SU-DHL-6 (cell line): Measurements from ENCODE around the gene TMPRSS12.
"Not testable (repeated sequence)": the region's sequence is repeated elsewhere in the genome, so short reads cannot be mapped to it uniquely, and the experiment has no call there.

Experiments used
- H2AFZ ChIP-seq: fragments of 200-600 bp; sonication (generic); 2 replicates; pipeline ENCODE4 v1.6.1; 2014; ENCODE audit warnings: low read depth, mild to moderate bottlenecking, moderate library complexity, mixed read lengths, antibody characterized with exemption, low read length; ENCODE audit not compliant: severe bottlenecking
- H3F3A ChIP-seq: fragments of 200-600 bp; shearing (Covaris generic); 2 replicates; pipeline ENCODE4 v1.6.0; 2016; ENCODE audit warnings: antibody characterized with exemption, mild to moderate bottlenecking; ENCODE audit not compliant: insufficient read depth
- H3K27ac ChIP-seq: fragments of 200-600 bp; sonication (generic); 2 replicates; pipeline ENCODE4 v1.5.1; 2016; ENCODE audit warnings: low read depth, mild to moderate bottlenecking, low read length, moderate library complexity, mixed read lengths
- H3K27me3 ChIP-seq: fragments of 200-600 bp; sonication (generic), shearing (Covaris generic); 2 replicates; pipeline ENCODE4 v1.6.0; 2014; ENCODE audit warnings: mild to moderate bottlenecking, low read length
- H3K36me3 ChIP-seq: fragments of 200-600 bp; sonication (generic); 2 replicates; pipeline ENCODE4 v1.6.1; 2014; ENCODE audit warnings: mild to moderate bottlenecking, low read length, mixed read lengths
- H3K4me2 ChIP-seq: fragments of 300-600, 200-600 bp; shearing (Covaris generic), sonication (generic); 2 replicates; pipeline ENCODE4 v1.6.0; 2014; ENCODE audit warnings: low read length, low read depth, mild to moderate bottlenecking; ENCODE audit not compliant: poor library complexity, severe bottlenecking
- H3K4me3 ChIP-seq: fragments of 200-600 bp; sonication (generic); 2 replicates; pipeline ENCODE4 v1.5.1; 2014; ENCODE audit warnings: antibody characterized with exemption, low read length, mild to moderate bottlenecking, mixed read lengths; ENCODE audit not compliant: insufficient read depth, poor library complexity, severe bottlenecking
- H3K79me2 ChIP-seq: fragments of 200-600 bp; sonication (generic); 2 replicates; pipeline ENCODE4 v1.6.1; 2014; ENCODE audit warnings: mild to moderate bottlenecking, low read length, moderate library complexity; ENCODE audit not compliant: insufficient read depth
- H3K9ac ChIP-seq: fragments of 200-600 bp; sonication (generic); 2 replicates; pipeline ENCODE4 v1.7.0; 2014; ENCODE audit warnings: mild to moderate bottlenecking, low read length
- H3K9me2 ChIP-seq: fragments of 200-600 bp; sonication (generic); replicated peaks from 2 replicates; pipeline ENCODE4 v1.6.1; 2014; ENCODE audit warnings: low read length; ENCODE audit not compliant: insufficient read depth
- H3K9me3 ChIP-seq: fragments of 200-600 bp; sonication (generic); 2 replicates; pipeline ENCODE4 v1.6.1; 2014; ENCODE audit warnings: low read length, mixed read lengths; ENCODE audit not compliant: insufficient read depth
- H4K20me1 ChIP-seq: fragments of 200-600 bp; sonication (generic); 2 replicates; pipeline ENCODE4 v1.6.1; 2014; ENCODE audit warnings: low read depth, mild to moderate bottlenecking, antibody characterized with exemption, low read length, moderate library complexity, mixed read lengths
- EZH2phosphoT487 ChIP-seq: fragments of 200-600 bp; sonication (generic), shearing (Covaris generic); conservative IDR thresholded peaks from 2 replicates; pipeline ENCODE4 v1.6.1; 2018; ENCODE audit warnings: mild to moderate bottlenecking, antibody characterized with exemption, low read length, moderate library complexity, mixed read lengths
- TF ChIP-seq, protein P1 (sequence below): fragments of 200-600 bp; sonication (generic); IDR thresholded peaks from one replicate; pipeline ENCODE4 v1.5.1; 2017; ENCODE audit warnings: antibody characterized with exemption, mild to moderate bottlenecking, low read length, moderate library complexity; ENCODE audit not compliant: insufficient read depth, poor library complexity, severe bottlenecking

TMPRSS12 gene

DNA sequence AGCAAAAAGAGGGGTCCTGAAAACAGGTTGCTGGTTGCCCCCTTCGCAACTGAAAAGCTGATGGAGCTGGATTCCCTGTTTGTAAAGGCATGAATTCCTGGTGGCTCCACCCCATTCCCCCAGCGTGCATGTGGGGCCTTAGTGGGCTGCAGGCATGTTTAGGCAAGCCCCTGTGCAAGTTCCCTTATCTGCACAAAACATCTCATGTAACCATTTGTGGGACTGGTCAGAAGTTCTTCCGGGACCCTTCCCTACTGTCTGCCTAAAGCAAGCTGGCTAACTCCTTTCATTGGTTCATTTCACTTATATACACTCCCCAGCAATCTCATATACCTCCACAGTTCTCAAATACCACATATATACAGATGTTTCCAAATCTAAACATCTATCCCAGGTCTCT is 85.7 kb downstream of the TMPRSS12 start:
- H3K4me2 ChIP-seq, result peak overlapping the region; percentile 99
- no peaks in the 10 kb centered on the region for H3K27me3 ChIP-seq
- H3K9me2 ChIP-seq, result no peaks in the 10 kb centered on the region
- H4K20me1 ChIP-seq, result no peaks in the 10 kb centered on the region
- peaks cover 11% of the 10 kb centered on the region; the same call in 1 of the 2 replicates for H3K36me3 ChIP-seq
- no peaks in the 10 kb centered on the region for H3K9me3 ChIP-seq
- peaks cover 39% of the 10 kb centered on the region for H3K79me2 ChIP-seq
- TF ChIP-seq, protein P1, sequence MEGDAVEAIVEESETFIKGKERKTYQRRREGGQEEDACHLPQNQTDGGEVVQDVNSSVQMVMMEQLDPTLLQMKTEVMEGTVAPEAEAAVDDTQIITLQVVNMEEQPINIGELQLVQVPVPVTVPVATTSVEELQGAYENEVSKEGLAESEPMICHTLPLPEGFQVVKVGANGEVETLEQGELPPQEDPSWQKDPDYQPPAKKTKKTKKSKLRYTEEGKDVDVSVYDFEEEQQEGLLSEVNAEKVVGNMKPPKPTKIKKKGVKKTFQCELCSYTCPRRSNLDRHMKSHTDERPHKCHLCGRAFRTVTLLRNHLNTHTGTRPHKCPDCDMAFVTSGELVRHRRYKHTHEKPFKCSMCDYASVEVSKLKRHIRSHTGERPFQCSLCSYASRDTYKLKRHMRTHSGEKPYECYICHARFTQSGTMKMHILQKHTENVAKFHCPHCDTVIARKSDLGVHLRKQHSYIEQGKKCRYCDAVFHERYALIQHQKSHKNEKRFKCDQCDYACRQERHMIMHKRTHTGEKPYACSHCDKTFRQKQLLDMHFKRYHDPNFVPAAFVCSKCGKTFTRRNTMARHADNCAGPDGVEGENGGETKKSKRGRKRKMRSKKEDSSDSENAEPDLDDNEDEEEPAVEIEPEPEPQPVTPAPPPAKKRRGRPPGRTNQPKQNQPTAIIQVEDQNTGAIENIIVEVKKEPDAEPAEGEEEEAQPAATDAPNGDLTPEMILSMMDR, result no peak
- H3K27ac ChIP-seq, result peak overlapping the region; percentile 100
- peaks cover 59% of the 10 kb centered on the region for H3F3A ChIP-seq
- H3K9ac ChIP-seq, result peak overlapping the region; percentile 61
- peak overlapping the region; percentile 57 for H3K4me3 ChIP-seq
- H2AFZ ChIP-seq, result no peak overlapping the region

DNA sequence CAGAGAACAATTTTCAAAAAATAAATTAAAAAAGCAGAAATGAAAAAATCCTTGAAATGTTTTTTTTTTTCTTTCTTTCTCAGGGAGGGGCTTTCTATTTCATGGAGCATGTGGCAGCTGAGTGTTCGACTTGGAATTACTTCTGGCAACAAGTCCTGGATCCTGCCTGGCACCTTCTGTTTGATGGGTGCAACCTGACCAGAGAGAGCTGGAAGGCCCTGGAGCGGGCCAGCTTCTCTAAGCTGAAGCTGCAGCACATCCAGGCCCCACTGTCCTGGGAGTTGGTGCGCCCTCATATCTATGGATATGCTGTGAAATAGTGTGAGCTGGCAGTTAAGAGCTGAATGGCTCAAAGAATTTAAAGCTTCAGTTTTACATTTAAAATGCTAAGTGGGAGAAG is 87.1 kb downstream of the TMPRSS12 start:
- H4K20me1 ChIP-seq, result no peaks in the 10 kb centered on the region
- H3K4me2 ChIP-seq, result peak overlapping the region; percentile 99
- H3K27ac ChIP-seq, result peak overlapping the region; percentile 100
- no peak overlapping the region for H3K9ac ChIP-seq
- H2AFZ ChIP-seq, result no peak overlapping the region
- TF ChIP-seq, protein P1, result no peak
- no peak for TF ChIP-seq EZH2phosphoT487
- peaks cover 11% of the 10 kb centered on the region; the same call in 1 of the 2 replicates for H3K36me3 ChIP-seq
- no peak overlapping the region for H3K4me3 ChIP-seq
- H3K27me3 ChIP-seq, result no peaks in the 10 kb centered on the region
- peaks cover 39% of the 10 kb centered on the region for H3K79me2 ChIP-seq
- H3K9me3 ChIP-seq, result no peaks in the 10 kb centered on the region
- H3F3A ChIP-seq, result peaks cover 49% of the 10 kb centered on the region
- no peaks in the 10 kb centered on the region for H3K9me2 ChIP-seq

DNA sequence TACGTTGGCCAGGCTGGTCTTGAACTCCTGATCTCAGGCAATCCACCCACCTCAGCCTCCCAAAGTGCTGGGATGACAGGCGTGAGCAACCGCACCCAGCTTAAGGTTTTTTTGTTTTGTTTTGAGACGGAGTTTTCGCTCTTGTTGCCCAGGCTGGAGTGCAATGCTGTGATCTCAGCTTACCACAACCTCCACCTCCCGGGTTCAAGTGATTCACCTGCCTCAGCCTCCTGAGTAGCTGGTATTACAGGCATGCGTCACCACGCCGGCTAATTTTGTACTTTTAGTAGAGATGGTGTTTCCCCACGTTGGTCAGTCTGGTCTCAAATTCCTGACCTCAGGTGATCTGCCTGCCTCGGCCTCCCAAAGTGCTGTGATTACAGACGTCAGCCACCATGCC is 87.8 kb downstream of the TMPRSS12 start:
- not testable (repeated sequence) for H3K9me2 ChIP-seq, H2AFZ ChIP-seq, H3K27ac ChIP-seq, H3K9me3 ChIP-seq, H3K4me2 ChIP-seq, H3K27me3 ChIP-seq, H3K9ac ChIP-seq, H4K20me1 ChIP-seq, H3K4me3 ChIP-seq
- H3K79me2 ChIP-seq, result peaks cover 37% of the 10 kb centered on the region
- peaks cover 46% of the 10 kb centered on the region for H3F3A ChIP-seq
- H3K36me3 ChIP-seq, result peaks cover 11% of the 10 kb centered on the region; the same call in 1 of the 2 replicates

GRCh38 chr12:50932787-50933280 is 90.1 kb downstream of the TMPRSS12 start:
- Histone ChIP-seq H3F3A (peaks cover 26% of the 10 kb centered on the region), H3K9me2 (no peaks in the 10 kb centered on the region), H3K27ac (no peak overlapping the region), H3K27me3 (no peaks in the 10 kb centered on the region), H3K9me3 (peaks cover 15% of the 10 kb centered on the region; the same call in 1 of the 2 replicates), H3K36me3 (peaks cover 11% of the 10 kb centered on the region; the same call in 1 of the 2 replicates), H3K4me2 (no peak overlapping the region), H3K79me2 (peaks cover 14% of the 10 kb centered on the region), H4K20me1 (no peaks in the 10 kb centered on the region), H2AFZ (no peak overlapping the region), H3K4me3 (no peak overlapping the region), H3K9ac (no peak overlapping the region)
- TF ChIP-seq, protein P1, result no peak
- TF ChIP-seq EZH2phosphoT487, result no peak
